HepG2 (cell line): Measurements from ENCODE around the gene ATP6V0D1. TPM values are rescaled to one million over a fixed set of nuclear protein-coding genes. Genes with fewer than 3 reads are reported as not detected.

Source experiments
- HNF4A ChIP-seq: sonication (generic); formaldehyde crosslinking; IDR thresholded peaks from 2 replicates; pipeline ENCODE4 v1.4.0; 2020; ENCODE audit warnings: missing genetic modification reagents
- KDM3A ChIP-seq: IDR thresholded peaks from 2 replicates; pipeline ENCODE4 v1.6.1; 2018; ENCODE audit warnings: low read depth, missing compliant biosample characterization
- MTA3 ChIP-seq: sonication (generic); formaldehyde crosslinking; IDR thresholded peaks from 2 replicates; pipeline ENCODE4 v1.4.0; 2020; ENCODE audit warnings: missing genetic modification reagents
- NAIF1 ChIP-seq: sonication (generic); formaldehyde crosslinking; IDR thresholded peaks from 2 replicates; pipeline ENCODE4 v1.5.0; 2020; ENCODE audit warnings: mild to moderate bottlenecking, missing genetic modification reagents, borderline replicate concordance
- PTBP1 ChIP-seq: fragments of 200-400 bp; formaldehyde crosslinking; IDR thresholded peaks from 2 replicates; pipeline ENCODE4 v1.6.1; 2018; ENCODE audit warnings: low read length, low read depth; ENCODE audit not compliant: poor library complexity, severe bottlenecking
- YEATS2 ChIP-seq: sonication (generic); formaldehyde crosslinking; IDR thresholded peaks from 2 replicates; pipeline ENCODE4 v1.4.0; 2020; ENCODE audit warnings: missing genetic modification reagents, borderline replicate concordance
- ZBTB20 ChIP-seq: sonication (generic); formaldehyde crosslinking; IDR thresholded peaks from 2 replicates; pipeline ENCODE4 v1.8.1; 2023; ENCODE audit warnings: missing genetic modification reagents, low read depth, mild to moderate bottlenecking, borderline replicate concordance
- ZNF143 ChIP-seq: sonication (generic); formaldehyde crosslinking; IDR thresholded peaks from 2 replicates; pipeline ENCODE4 v1.4.0; 2020; ENCODE audit warnings: missing genetic modification reagents
- ZNF180 ChIP-seq: sonication (generic); formaldehyde crosslinking; IDR thresholded peaks from 2 replicates; pipeline ENCODE4 v1.4.0; 2020; ENCODE audit warnings: low read depth, missing genetic modification reagents, borderline replicate concordance
- ZNF318 ChIP-seq: sonication (generic); formaldehyde crosslinking; IDR thresholded peaks from 2 replicates; pipeline ENCODE4 v1.4.0; 2020; ENCODE audit warnings: mild to moderate bottlenecking, missing genetic modification reagents
- ZNF780A ChIP-seq: sonication (generic); formaldehyde crosslinking; IDR thresholded peaks from 2 replicates; pipeline ENCODE4 v1.8.0; 2022; ENCODE audit warnings: mild to moderate bottlenecking, missing genetic modification reagents, moderate library complexity
- polyA plus RNA-seq, 8 experiments: library from polyadenylated mRNA; depleted of rRNA in 3 of 8; stranded (reverse) in 7 of 8; unstranded in 1 of 8; fragments of >200 nt; fragmentation: Illumina TruSeq in 4 of 8; extraction: Trizol in 4 of 8; gene quantifications; 2 replicates each; pipeline versions ENCODE4 v1.2.1 to v1.2.3, GENCODE V29; 2011 to 2016; ENCODE audit warnings: low read depth in 4 of 8, missing spikeins in 1 of 8, mixed read lengths in 1 of 8; ENCODE audit not compliant: insufficient read depth in 1 of 8
- total RNA-seq, 5 experiments: library from RNA; depleted of rRNA; stranded (reverse); fragments of >200 nt; fragmentation: Illumina TruSeq; extraction: Trizol; gene quantifications; 2 replicates each; pipeline ENCODE4 v1.2.3, GENCODE V29; 2016; ENCODE audit warnings: low read depth in 1 of 5
- TF ChIP-seq, protein P1 (sequence below): sonication (generic); formaldehyde crosslinking; IDR thresholded peaks from 2 replicates; pipeline ENCODE4 v1.8.1; 2023; ENCODE audit warnings: mild to moderate bottlenecking, inconsistent platforms, moderate library complexity, missing genetic modification reagents, borderline replicate concordance
- TF ChIP-seq, protein P2 (sequence below): sonication (generic); formaldehyde crosslinking; IDR thresholded peaks from 2 replicates; pipeline ENCODE4 v1.5.0; 2020; ENCODE audit warnings: mild to moderate bottlenecking, missing genetic modification reagents
- TF ChIP-seq, protein P3 (sequence below), 2 experiments: sonication (generic) in 1 of 2; formaldehyde crosslinking in 1 of 2; IDR thresholded peaks; 2 replicates each; pipeline versions ENCODE4 v1.4.0 to v1.6.1; 2018 to 2020; ENCODE audit warnings: missing genetic modification reagents in 2 of 2, borderline replicate concordance in 1 of 2, low read depth in 1 of 2, mild to moderate bottlenecking in 1 of 2, missing biosample characterization in 1 of 2

Gene ATP6V0D1
- total and polyA plus RNA-seq, 2 of the 13 experiments (the other 11 are each of a cell fraction or from before 2014, with no cell fraction given) = 51.1 to 61.3 TPM

- TF ChIP-seq, protein P1, sequence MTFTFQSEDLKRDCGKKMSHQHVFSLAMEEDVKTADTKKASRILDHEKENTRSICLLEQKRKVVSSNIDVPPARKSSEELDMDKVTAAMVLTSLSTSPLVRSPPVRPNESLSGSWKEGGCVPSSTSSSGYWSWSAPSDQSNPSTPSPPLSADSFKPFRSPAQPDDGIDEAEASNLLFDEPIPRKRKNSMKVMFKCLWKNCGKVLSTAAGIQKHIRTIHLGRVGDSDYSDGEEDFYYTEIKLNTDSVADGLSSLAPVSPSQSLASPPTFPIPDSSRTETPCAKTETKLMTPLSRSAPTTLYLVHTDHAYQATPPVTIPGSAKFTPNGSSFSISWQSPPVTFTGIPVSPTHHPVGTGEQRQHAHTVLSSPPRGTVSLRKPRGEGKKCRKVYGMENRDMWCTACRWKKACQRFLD (CRISPR knock-in tag) = peak; percentile 32; the same call in 1 of the 2 replicates
- TF ChIP-seq ZNF318 (CRISPR knock-in tag) (no peak), YEATS2 (no peak), ZNF180 (CRISPR knock-in tag) (no peak), MTA3 (CRISPR knock-in tag) (no peak), HNF4A (CRISPR knock-in tag) (no peak), ZBTB20 (no peak), PTBP1 (no peak), ZNF780A (CRISPR knock-in tag) (no peak), KDM3A (CRISPR knock-in tag) (peak; percentile 65; the same call in 1 of the 2 replicates), ZNF143 (CRISPR knock-in tag) (peak; percentile 13; the same call in 1 of the 2 replicates), NAIF1 (CRISPR knock-in tag) (no peak)
- TF ChIP-seq, protein P2, sequence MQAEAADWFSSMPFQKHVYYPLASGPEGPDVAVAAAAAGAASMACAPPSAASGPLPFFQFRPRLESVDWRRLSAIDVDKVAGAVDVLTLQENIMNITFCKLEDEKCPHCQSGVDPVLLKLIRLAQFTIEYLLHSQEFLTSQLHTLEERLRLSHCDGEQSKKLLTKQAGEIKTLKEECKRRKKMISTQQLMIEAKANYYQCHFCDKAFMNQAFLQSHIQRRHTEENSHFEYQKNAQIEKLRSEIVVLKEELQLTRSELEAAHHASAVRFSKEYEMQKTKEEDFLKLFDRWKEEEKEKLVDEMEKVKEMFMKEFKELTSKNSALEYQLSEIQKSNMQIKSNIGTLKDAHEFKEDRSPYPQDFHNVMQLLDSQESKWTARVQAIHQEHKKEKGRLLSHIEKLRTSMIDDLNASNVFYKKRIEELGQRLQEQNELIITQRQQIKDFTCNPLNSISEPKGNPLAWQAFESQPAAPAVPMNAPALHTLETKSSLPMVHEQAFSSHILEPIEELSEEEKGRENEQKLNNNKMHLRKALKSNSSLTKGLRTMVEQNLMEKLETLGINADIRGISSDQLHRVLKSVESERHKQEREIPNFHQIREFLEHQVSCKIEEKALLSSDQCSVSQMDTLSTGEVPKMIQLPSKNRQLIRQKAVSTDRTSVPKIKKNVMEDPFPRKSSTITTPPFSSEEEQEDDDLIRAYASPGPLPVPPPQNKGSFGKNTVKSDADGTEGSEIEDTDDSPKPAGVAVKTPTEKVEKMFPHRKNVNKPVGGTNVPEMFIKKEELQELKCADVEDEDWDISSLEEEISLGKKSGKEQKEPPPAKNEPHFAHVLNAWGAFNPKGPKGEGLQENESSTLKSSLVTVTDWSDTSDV = 0 out of 2 replicates have a peak, but pooled peaks have one; percentile 7
- TF ChIP-seq, protein P3, sequence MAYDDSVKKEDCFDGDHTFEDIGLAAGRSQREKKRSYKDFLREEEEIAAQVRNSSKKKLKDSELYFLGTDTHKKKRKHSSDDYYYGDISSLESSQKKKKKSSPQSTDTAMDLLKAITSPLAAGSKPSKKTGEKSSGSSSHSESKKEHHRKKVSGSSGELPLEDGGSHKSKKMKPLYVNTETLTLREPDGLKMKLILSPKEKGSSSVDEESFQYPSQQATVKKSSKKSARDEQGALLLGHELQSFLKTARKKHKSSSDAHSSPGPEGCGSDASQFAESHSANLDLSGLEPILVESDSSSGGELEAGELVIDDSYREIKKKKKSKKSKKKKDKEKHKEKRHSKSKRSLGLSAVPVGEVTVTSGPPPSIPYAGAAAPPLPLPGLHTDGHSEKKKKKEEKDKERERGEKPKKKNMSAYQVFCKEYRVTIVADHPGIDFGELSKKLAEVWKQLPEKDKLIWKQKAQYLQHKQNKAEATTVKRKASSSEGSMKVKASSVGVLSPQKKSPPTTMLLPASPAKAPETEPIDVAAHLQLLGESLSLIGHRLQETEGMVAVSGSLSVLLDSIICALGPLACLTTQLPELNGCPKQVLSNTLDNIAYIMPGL (CRISPR knock-in tag; IDR thresholded peaks at IDR 0.05; ENCODE audit: borderline replicate concordance in 1 of 2, low read depth in 1 of 2) = peak; percentile 22 to 49; a peak in 2 of 4 replicates
Measured at GRCh38 chr16:67528222-67528869, 47.4 kb upstream of the ATP6V0D1 start, which contains the start of gene RIPOR1 (continued).
